Fibroblast of lung (primary cell): ENCODE measurements around the gene USP6NL.

Source experiments
- CTCF ChIP-seq, 2 donors: IDR thresholded peaks in 1 of 2; conservative IDR thresholded peaks in 1 of 2; 1 replicate in 1 of 2; 2 replicates in 1 of 2; pipeline ENCODE4 v1.5.1; 2011 to 2012; ENCODE audit warnings: low read length in 2 of 2, control low read depth in 1 of 2, inconsistent platforms in 1 of 2, low read depth in 1 of 2, mild to moderate bottlenecking in 1 of 2
- EZH2 ChIP-seq: IDR thresholded peaks from 2 replicates; pipeline ENCODE4 v1.5.1; 2012; ENCODE audit warnings: low read length, control low read depth, mild to moderate bottlenecking; ENCODE audit errors: missing control alignments

GRCh38 chr10:11642566-11642965 lies 31.1 kb upstream of the USP6NL start:
- no peak for TF ChIP-seq CTCF (conservative IDR thresholded peaks at IDR 0.05 in 1 of 2, IDR thresholded peaks at IDR 0.05 in 1 of 2; ENCODE audit: low read depth in 1 of 2, low read length in 2 of 2)
- no peak for TF ChIP-seq EZH2
